Ectodermal cell (in vitro differentiated cells): Measurements from ENCODE around the gene DDX28.
"Not testable (repeated sequence)": the region's sequence is repeated elsewhere in the genome, so short reads cannot be mapped to it uniquely, and the experiment has no call there.

Experiments used
- H3K27ac ChIP-seq: 2 replicates; pipeline ENCODE4 v1.7.0; 2013; ENCODE audit warnings: mild to moderate bottlenecking, low read depth, low read length; ENCODE audit not compliant: insufficient read depth, poor library complexity, severe bottlenecking
- H3K27me3 ChIP-seq: 2 replicates; pipeline ENCODE4 v1.7.0; 2013; ENCODE audit warnings: mild to moderate bottlenecking, low read length; ENCODE audit not compliant: insufficient read depth, control insufficient read depth, poor library complexity, severe bottlenecking
- H3K36me3 ChIP-seq: one replicate; pipeline ENCODE4 v1.7.0; 2013; ENCODE audit warnings: low read length; ENCODE audit not compliant: control insufficient read depth, insufficient read depth
- H3K4me1 ChIP-seq: one replicate; pipeline ENCODE4 v1.7.0; 2013; ENCODE audit warnings: low read length; ENCODE audit not compliant: control insufficient read depth, insufficient read depth
- H3K4me3 ChIP-seq: 2 replicates; pipeline ENCODE4 v1.7.0; 2013; ENCODE audit warnings: low read depth, low read length, control low read depth; ENCODE audit not compliant: insufficient read depth
- H3K9me3 ChIP-seq: 2 replicates; pipeline ENCODE4 v1.7.0; 2013; ENCODE audit warnings: mild to moderate bottlenecking, low read length, moderate library complexity; ENCODE audit not compliant: control insufficient read depth
- WGBS, 2 experiments: methylation state at CpG; one replicate each; pipeline ENCODE4 v1.1.7; 2013; ENCODE audit warnings: missing lambda C conversion rate in 2 of 2; 5-methylcytosine and 5-hydroxymethylcytosine counted together

The DDX28 gene

DNA sequence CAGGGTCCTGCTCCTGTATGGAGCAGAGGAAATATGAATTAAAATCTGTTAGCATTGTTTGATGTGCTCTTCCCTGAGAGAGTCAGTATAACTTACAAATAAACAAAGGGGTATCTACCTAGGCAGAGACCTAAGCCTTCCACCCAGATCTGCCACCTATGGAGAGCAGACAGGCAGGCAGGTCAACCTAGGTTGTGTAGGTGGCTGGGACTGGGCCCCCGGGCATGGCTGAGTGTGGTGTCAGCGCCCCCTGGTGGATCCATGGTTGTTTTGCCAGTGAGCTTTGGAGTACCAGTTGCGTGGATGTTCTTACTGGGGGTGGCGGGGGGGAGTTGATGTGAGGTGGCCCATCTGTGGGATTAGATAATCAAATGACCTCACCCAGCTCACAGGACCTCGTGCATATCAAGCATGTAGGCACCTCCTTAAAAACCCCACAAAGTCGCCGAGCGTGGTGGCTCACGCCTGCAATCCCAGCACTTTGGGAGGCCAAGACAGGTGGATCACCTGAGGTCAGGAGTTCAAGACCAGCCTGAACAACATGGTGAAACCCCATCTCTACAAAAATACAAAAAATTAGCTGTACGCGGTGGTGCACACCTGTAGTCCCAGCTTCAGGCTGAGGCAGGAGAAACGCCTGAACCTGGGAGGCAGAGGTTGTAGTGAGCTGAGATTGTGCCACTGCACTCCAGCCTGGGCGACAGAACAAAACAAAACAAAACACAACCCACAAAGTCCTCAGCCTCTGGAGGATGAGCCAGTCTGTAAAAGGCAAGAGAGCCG lies 17.7 kb upstream of the DDX28 start:
- no peak overlapping the region for H3K27ac ChIP-seq
- no peak overlapping the region for H3K4me3 ChIP-seq
- no peaks in the 10 kb centered on the region for H3K4me1 ChIP-seq
- no peaks in the 10 kb centered on the region for H3K36me3 ChIP-seq
- WGBS, 2 experiments: 71 to 74% methylated on average over 14 of the region's 14 CpGs
- no peaks in the 10 kb centered on the region for H3K9me3 ChIP-seq
- no peaks in the 10 kb centered on the region for H3K27me3 ChIP-seq

DNA sequence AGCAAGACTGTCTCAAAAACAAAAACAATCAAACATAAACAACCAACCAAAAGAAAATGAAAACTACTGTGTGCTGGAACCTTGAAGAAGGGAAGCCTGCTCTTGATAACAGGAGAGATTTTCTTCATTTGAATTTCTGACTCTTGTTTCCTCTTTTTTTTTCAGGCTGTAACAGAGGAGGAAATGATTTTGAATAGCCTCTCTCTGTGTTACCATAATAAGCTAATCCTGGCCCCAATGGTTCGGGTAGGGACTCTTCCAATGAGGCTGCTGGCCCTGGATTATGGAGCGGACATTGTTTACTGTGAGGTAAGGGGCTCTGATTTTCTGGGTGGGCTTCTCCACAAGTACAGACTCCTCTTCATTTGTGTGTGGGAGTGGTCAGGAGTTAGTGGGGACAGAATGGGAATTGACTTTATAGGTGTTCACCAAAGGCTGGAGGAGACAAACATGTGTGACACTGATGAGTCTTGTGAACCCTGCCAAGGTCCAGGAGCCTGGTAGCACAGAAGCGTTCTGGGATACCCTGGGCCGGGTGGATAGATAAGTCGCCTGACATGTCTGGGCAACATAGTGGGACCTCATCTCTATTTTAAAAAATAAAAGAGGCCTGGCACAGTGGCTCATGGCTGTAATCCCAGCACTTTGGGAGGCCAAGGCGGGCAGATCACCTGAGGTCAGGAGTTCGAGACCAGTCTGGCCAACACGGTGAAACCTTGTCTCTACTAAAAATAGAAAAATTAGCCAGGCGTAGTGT lies 15.0 kb upstream of the DDX28 start:
- Histone ChIP-seq H3K36me3 (no peaks in the 10 kb centered on the region), H3K27ac (no peak overlapping the region), H3K9me3 (no peaks in the 10 kb centered on the region), H3K4me1 (no peaks in the 10 kb centered on the region), H3K27me3 (no peaks in the 10 kb centered on the region), H3K4me3 (no peak overlapping the region)
- 94 to 96% methylated on average over 9 of the region's 9 CpGs for WGBS, 2 experiments

DNA sequence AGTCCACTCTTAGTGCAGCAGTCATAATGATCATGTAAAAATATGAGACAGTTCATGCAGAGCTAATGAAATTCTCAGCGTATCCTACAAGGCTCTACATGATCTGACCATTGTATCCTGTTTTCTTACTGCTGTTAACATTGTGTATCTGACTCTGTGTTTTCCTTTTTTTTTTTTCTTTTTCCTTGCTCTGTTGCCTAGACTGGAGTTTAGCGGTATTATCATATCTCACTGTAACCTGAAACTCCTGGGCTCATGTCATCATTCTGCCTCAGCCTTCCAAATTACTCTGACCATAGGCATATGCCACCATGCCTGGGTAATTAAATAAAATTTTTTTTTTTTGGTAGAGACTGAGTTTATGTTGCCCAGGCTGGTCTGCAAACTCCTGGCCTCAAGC lies 12.2 kb upstream of the DDX28 start:
- no peak overlapping the region for H3K27ac ChIP-seq
- no peaks in the 10 kb centered on the region for H3K9me3 ChIP-seq
- no peaks in the 10 kb centered on the region for H3K36me3 ChIP-seq
- no peaks in the 10 kb centered on the region for H3K4me1 ChIP-seq
- H3K4me3 ChIP-seq: no peak overlapping the region
- WGBS, 2 experiments: 89 to 96% methylated on average over 2 of the region's 2 CpGs
- no peaks in the 10 kb centered on the region for H3K27me3 ChIP-seq

DNA sequence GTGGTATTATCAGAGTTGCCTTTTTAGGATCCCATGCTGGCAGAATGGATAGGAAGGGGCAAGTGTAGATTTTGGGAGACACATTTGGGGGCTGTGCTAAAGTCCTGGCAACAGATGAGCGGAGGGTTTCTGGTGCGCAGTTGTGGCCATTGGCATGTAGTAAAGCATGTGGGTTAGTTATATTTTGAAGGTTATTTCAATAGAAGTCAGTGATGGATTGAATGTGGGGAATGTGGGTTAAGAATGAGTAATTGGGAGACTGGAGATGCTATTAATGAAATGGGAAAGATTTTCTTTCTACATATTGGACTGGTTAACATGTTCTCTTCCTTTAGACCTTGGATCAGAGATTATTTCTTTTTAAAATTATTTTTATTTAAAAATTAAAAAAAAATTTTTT lies 10.1 kb upstream of the DDX28 start:
- H3K27ac ChIP-seq: no peak overlapping the region
- no peaks in the 10 kb centered on the region for H3K36me3 ChIP-seq
- H3K4me3 ChIP-seq: no peak overlapping the region
- H3K4me1 ChIP-seq: no peaks in the 10 kb centered on the region
- 97 to 100% methylated on average over 2 of the region's 2 CpGs for WGBS, 2 experiments
- H3K9me3 ChIP-seq: no peaks in the 10 kb centered on the region
- no peaks in the 10 kb centered on the region for H3K27me3 ChIP-seq

DNA sequence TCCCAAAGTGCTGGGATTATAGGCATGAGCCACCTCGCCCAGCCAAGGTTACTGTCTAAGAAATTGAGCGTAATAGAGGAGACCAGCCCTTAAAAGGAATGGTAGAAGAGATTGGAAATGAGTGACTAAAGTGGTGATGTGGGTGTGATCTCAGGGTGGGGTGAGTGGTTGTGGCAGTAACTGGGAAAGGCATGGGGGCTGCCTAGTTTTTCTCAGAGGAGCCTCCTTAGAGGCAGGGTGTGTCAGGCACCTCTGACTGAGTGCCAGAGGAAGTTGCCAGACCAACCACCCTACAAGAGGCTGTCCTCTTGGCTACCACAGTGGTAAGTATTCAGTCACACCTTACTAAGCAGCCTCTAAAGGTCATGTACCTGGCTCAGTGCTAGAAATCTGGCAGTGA lies 8.9 kb upstream of the DDX28 start:
- 93 to 95% methylated on average over 2 of the region's 2 CpGs for WGBS, 2 experiments
- no peaks in the 10 kb centered on the region for H3K9me3 ChIP-seq
- no peak overlapping the region for H3K4me3 ChIP-seq
- H3K36me3 ChIP-seq: no peaks in the 10 kb centered on the region
- no peak overlapping the region for H3K27ac ChIP-seq
- no peaks in the 10 kb centered on the region for H3K4me1 ChIP-seq
- no peaks in the 10 kb centered on the region for H3K27me3 ChIP-seq

DNA sequence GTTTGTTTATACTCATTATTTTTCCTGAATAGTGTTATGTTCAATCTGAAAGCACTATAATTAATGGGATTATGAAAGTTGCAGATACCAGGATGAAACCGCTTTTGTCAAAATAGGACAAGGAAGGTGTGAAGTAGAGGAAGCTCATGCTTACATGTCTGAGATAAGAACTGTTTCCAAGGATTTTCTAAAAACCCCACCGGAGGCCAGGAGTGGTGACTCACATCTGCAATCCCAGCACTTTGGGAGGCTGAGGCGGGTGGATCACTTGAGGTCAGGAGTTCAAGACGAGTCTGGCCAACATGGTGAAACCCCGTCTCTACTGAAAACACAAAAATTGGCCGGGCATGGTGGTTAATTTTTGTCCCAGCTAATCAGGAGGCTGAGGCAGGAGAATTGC lies 7.1 kb upstream of the DDX28 start:
- 93 to 96% methylated on average over 6 of the region's 6 CpGs for WGBS, 2 experiments
- H3K4me1 ChIP-seq, H3K27me3 ChIP-seq, H3K9me3 ChIP-seq, H3K27ac ChIP-seq, H3K4me3 ChIP-seq, H3K36me3 ChIP-seq: not testable (repeated sequence)

DNA sequence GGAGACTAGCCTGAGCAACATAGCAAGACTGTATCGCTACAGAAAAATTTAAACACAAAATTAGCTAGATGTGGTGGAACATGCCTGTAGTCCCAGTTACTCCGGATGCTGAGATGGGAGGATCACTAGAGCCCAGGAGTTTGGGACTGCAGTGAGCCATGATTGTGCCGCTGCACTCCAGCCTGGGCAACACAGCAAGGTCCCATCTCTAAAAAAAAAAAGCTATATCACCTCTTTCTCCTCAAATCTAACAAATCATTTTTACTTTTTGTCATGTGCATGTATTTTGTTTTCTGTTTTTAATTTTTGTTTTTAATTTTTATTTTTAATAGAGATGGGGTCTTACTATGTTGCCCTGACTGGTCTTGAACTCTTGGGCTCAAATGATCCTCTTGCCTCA lies 6.0 kb upstream of the DDX28 start:
- peaks cover 4% of the 10 kb centered on the region for H3K4me1 ChIP-seq
- no peaks in the 10 kb centered on the region for H3K9me3 ChIP-seq
- no peaks in the 10 kb centered on the region for H3K36me3 ChIP-seq
- H3K27ac ChIP-seq: no peak overlapping the region
- 92 to 96% methylated on average over 3 of the region's 3 CpGs for WGBS, 2 experiments
- no peak overlapping the region for H3K4me3 ChIP-seq
- no peaks in the 10 kb centered on the region for H3K27me3 ChIP-seq

DNA sequence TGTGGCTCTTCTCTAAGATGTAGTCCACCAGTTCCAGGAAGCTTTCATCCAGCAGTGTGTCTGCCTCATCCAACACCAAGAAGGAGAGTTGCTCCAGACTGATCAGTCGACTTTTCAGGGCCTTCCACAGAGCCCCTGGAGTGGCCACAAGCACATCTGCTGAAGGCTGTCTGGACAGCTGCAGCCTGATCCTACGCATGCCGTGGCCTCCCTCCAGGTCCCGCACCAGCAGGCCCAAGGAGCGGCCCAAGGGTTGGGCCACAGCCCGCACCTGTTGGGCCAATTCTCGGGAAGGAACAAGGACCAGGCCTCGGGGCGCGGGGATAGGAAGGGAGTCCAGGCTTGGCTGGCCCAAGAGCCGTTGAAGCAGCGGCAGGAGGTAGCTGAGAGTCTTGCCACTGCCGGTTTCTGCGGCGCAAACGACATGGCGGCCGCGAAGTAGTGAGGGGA lies 729 bp downstream of the DDX28 start:
- H3K27me3 ChIP-seq: no peaks in the 10 kb centered on the region
- no peaks in the 10 kb centered on the region for H3K9me3 ChIP-seq
- peak overlapping the region; percentile 100 for H3K4me3 ChIP-seq
- WGBS, 2 experiments: 21 to 22% methylated on average over 19 of the region's 19 CpGs
- H3K36me3 ChIP-seq: no peaks in the 10 kb centered on the region
- peaks cover 15% of the 10 kb centered on the region for H3K4me1 ChIP-seq
- peak overlapping the region; percentile 63 for H3K27ac ChIP-seq

DNA sequence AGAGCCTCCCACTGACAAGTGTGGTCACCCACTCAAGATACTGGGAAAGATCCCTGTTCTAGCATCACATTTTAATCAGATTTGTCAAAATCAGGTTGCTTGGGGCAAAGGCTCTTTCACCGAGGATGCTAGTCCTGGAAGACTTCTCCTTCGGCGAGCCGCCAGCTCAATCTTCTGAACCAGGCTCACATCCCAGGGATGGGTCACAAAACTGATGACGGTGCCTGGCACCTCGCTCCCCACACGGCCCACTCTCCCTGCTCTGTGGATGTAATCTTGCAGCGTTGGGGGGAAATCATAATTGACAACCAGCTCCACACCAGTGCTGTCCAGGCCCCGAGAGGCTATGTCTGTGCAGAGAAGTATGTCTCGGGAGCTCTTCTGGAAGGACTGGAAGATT lies 1.5 kb downstream of the DDX28 start:
- no peak overlapping the region for H3K27ac ChIP-seq
- no peaks in the 10 kb centered on the region for H3K9me3 ChIP-seq
- H3K27me3 ChIP-seq: no peaks in the 10 kb centered on the region
- no peak overlapping the region for H3K4me3 ChIP-seq
- WGBS, 2 experiments: 95 to 96% methylated on average over 10 of the region's 10 CpGs
- peaks cover 15% of the 10 kb centered on the region for H3K4me1 ChIP-seq
- no peaks in the 10 kb centered on the region for H3K36me3 ChIP-seq

DNA sequence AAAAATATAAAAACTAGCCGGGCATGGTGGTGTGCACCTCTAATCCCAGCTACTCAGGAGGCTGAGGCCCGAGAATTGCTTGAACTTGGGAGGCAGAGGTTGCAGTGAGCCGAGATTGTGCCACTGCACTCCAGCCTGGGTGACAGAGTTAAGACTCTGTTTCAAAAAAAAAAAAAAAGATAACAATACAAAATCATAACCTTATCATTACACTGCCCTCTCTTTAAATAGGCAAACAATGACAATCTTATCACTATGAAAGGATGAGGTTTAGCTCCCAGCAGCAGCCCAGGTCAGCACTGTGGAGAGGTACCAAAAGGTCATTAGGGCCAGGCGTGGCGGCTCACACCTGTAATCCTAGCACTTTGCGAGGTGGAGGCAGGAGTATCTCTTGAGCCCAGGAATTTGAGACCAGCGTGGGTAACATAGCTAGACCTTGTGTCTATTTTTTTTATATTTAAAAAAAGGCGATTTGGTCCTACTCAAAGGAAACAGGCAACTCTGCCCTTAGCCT lies 3.8 kb downstream of the DDX28 start:
- Histone ChIP-seq H3K36me3 (no peaks in the 10 kb centered on the region), H3K4me3 (no peak overlapping the region), H3K27ac (no peak overlapping the region), H3K27me3 (no peaks in the 10 kb centered on the region), H3K4me1 (peaks cover 13% of the 10 kb centered on the region), H3K9me3 (no peaks in the 10 kb centered on the region)
- WGBS, 2 experiments: 85 to 86% methylated on average over 8 of the region's 8 CpGs
